Measurements from ENCODE around the gene DAO.
"Not testable (repeated sequence)": the region's sequence is repeated elsewhere in the genome, so short reads cannot be mapped to it uniquely, and the experiment has no call there.

DAO gene

GRCh38 chr12:108850854-108851573 lies 28.9 kb upstream of the DAO start:
- DNase-seq, result no peak

- DNase-seq, result no peak
Observed at GRCh38 chr12:108852674-108853309, 27.1 kb upstream of the DAO start.

- DNase-seq, result no peak
Observed at GRCh38 chr12:108853426-108853825, 26.5 kb upstream of the DAO start.

- no peak for DNase-seq
Observed at GRCh38 chr12:108853981-108854446, 25.9 kb upstream of the DAO start.

GRCh38 chr12:108854451-108855283 lies 25.2 kb upstream of the DAO start:
- DNase-seq, result no peak

- DNase-seq, result no peak
Observed at GRCh38 chr12:108855284-108856169, 24.4 kb upstream of the DAO start.

GRCh38 chr12:108856170-108856427 lies 23.8 kb upstream of the DAO start:
- DNase-seq, result no peak

GRCh38 chr12:108856428-108857157 lies 23.3 kb upstream of the DAO start:
- peak; percentile 54 to 73 for DNase-seq

- DNase-seq, result no peak
Observed at GRCh38 chr12:108857158-108857407, 22.8 kb upstream of the DAO start.

- DNase-seq, result no peak
Observed at GRCh38 chr12:108858311-108859074, 21.4 kb upstream of the DAO start.

GRCh38 chr12:108859141-108859922 lies 20.6 kb upstream of the DAO start:
- not testable (repeated sequence) for DNase-seq

- no peak for DNase-seq
Observed at GRCh38 chr12:108859923-108860291, 20.0 kb upstream of the DAO start.

GRCh38 chr12:108860443-108860842 lies 19.4 kb upstream of the DAO start:
- no peak for DNase-seq

GRCh38 chr12:108861878-108862587 lies 17.9 kb upstream of the DAO start:
- no peak for DNase-seq

GRCh38 chr12:108862588-108862959 lies 17.3 kb upstream of the DAO start:
- no peak for DNase-seq

- no peak for DNase-seq
Observed at GRCh38 chr12:108865169-108865568, 14.7 kb upstream of the DAO start.

- DNase-seq, result not testable (repeated sequence)
Observed at GRCh38 chr12:108866083-108866482, 13.8 kb upstream of the DAO start.

GRCh38 chr12:108868781-108869180 lies 11.1 kb upstream of the DAO start:
- DNase-seq, result no peak

GRCh38 chr12:108875280-108875679 lies 4.6 kb upstream of the DAO start:
- no peak for DNase-seq

- DNase-seq, result no peak
Observed at GRCh38 chr12:108875682-108876361, 4.1 kb upstream of the DAO start.
